HG03565 (cell line): ENCODE data around the gene GNMT.
"Not testable (repeated sequence)": the region's sequence is repeated elsewhere in the genome, so short reads cannot be mapped to it uniquely, and the experiment has no call there.

ENCODE experiments used
- ATAC-seq: cut with Tn5 transposase; IDR thresholded peaks from one replicate; pipeline ENCODE4 v1.9.1; 2021; ENCODE audit warnings: mild to moderate bottlenecking, moderate library complexity; ENCODE audit not compliant: unreplicated experiment

The GNMT gene

DNA sequence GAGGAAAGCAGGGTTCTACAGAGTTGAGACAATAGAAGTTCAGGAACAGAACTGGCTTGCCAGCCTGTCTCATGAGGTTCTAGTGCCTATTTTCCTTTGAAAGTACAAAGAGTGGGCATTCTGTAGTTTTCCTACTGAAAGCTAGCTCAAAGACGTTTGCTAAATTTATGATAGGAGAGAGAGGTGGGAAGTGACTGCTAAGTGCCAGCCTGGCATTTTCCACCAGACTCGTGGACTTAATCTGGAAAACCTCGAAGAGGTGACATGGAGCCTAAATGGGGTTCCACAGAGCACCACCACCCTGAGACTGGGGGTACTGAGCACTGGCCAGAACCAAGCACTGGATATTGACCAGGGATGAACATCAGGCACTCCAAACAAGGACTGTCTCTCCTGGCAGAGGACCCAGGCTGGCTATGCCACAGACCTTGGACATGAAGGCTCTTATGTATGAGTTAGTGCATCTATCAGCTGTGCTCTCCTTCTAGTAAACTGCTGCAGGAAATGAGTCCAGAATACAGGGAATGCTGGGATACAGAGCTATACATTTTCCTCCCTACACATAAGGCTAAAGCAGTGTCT lies 11.3 kb downstream of the GNMT start:
- ATAC-seq = no peak

DNA sequence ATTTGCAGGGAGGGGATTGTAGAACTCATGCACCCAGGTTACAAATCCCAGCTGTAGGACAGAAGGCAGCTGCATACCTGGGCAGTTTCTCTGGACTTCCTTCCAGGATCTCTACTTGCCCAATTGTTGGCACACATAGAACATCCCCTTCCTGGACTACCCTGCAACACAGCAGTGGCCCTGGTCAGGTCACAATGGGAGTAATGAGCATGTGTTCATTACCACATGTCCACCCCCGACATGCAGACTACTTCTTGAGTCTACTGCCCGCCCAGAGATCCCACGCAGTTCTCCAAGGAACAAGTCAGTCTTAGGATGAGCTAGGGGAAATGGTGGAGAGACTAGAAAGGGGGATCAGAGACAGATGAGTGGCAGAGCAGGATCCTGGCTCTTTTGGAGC lies 13.4 kb downstream of the GNMT start:
- no peak for ATAC-seq

DNA sequence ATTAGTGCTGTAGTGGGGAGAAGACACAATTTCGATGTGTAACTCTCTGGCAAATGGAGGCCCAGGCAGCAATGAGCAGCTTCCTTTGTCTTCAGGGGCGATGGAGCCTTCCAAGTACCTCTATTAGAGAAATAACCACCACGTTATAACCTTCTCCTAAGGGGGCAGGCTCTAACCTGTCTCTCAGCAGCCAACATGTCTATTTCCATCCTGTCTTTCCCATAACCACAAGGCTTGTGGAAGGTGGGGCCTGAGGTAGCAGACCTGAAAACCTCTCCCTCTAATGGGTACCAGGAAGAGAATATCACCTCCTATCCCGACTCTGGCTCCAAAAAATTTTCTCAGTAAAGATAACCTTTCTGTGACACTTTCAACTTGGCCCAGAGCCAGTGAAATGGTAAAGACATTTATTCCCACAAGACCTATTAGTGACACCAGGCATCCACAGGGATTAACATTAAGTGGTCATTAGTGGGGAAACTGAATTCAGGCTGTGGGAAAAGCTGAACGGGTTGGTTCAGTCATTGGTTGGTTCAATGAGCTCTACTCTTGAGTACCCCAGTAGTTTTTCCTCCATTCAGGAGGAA lies 14.5 kb downstream of the GNMT start:
- ATAC-seq = no peak

DNA sequence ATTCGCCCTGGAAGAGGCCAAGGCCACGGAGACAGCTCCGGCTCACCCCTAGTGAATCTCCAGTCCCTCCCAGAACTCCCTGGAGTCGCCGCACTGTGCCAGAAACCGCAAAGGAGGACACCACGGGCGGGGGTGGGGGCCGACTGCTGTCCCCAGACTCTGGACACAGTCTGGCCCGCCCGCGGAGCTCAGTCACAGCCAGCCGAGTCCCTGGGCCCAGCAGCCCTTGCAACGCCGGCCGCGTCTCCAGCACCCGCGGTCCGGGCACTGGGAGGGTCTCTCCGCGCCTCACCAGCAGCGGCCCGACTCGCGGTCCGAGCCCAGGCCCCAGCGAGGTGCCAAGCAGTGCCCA lies 17.9 kb downstream of the GNMT start:
- no peak for ATAC-seq

DNA sequence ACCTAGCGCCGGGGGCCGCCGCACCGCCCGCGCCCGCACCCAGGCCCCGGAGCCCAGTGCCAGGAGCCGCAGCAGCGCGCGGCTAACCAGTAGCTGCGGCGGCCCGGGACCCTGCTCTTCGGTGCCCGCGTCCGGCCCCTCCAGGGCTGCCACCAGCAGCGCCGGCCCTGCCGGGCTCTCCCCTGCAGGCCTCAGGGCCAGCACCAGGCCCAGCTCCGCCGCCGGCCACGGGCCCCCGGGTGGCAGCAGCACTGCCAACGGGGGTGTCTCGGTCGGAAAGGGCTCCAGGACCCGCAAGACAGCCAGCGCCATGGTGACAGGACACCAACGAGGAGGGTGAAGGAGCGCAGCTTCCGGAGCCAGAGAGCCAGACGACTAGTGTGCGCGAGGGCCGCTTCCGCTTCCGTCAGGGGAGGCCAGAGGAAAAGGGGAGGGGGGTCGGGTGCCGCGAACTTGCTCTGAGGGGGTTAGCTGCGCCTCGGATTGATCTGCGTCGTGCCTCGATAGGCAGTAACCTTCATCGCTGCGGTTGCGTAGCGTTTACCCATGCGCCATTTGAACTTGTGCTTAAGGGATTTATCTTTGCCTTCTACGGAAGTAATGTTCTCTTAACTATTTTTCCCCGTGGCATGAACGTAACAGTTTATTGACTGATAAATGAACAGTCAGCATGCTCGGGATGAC lies 18.4 kb downstream of the GNMT start, which contains the start of gene PEX6:
Gene PEX6 (minus strand): TSS at position 343 of the 684 bp plus-strand sequence. CDS start 31 bp downstream, at position 312.
- ATAC-seq = peak; percentile 80

DNA sequence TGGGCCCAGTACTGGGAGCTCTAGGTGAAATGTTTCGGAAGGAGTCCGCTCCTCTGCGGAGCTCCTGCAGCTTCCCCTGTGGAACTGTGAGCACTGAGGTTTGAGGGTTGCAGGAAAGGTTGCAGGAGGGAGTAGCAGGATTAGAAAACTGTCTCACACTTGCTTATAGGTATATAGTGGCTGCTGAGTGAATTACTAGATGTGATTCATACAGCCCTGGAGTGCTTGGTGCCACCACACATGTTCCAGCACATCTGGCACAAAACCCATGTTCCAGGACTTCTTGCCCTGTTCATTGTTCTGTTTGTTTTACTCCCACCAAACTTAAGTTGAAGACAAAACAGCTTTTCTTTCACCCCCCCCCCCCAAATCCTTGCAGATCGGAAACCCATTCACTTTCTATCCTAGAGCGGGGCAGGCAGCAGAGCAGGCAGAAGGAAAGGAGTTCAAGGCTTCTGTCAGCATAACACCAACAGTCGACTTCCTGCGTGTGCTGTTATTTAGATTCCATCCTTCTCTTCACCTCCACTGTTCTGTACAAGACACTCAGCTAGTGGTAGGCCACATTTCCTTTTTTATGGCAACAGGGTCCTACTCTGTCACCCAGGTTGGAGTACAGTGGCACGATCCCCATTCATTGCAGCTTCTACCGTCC lies 19.1 kb downstream of the GNMT start:
- ATAC-seq = no peak

DNA sequence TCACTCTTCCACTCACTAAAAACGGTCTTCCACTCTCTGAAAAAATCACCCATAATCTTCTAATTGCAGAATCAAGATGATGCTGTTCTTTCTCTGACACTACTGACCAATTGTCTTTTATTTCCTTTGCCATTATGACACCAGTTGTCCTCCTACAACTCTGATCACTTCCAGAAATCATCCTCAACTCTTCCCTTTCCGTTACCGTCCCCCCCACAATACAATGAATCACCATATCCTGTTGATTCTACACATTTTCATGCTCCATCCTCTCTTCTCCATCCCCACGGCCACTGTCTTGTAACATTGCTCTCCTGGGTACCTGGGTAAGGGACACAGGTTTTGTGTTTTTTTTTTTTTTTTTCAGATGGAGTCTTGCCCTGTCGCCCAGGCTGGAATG lies 21.3 kb downstream of the GNMT start:
- no peak for ATAC-seq

DNA sequence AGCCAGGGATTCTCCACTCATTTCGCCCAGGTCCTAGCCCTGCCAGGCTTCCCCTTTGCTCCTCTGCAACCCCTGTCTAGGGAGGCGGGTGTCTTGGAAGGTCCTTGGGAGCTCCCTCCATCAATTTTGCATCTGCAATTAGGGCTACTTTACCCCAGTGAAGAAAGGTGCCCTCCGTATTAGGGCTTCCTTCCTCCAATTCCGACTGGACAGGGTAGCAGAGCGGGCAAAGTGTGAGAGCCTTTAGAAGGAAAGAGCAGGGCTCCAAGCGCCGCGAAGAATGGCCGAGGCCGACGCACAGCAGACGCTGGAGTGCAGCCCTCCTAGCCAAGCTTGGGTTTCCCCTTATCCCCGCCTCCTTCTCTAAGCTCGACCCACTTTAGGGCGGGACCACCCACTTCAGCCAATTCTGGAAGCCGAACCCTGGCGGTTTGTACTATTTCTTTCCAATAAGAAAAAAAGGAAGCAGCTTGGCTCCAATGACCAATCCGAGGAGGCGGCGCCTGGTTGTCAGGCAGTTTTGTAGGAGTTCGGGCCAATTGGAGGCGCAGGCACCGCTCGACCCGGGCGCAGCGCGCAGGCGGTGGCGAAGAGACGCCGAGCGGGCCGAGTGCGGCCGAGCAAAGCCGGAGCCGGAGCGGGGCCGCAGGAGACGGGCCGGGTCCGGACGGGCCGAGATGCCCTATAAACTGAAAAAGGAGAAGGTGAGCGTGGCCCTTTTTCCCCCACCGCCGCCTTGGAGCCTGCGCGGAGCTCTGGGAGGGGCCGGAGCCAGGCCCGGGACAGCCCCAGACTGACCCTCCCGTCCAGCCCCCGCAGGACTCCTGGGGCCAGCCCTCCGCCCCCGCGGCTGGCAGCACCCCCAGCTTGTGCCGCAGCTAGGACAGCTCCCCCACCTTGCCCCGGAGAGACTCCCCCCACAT lies 23.7 kb downstream of the GNMT start, which contains the start of gene PPP2R5D:
Gene PPP2R5D (plus strand): TSS at position 570 of the 923 bp plus-strand sequence. CDS start 108 bp downstream, at position 678.
- peak; percentile 83 for ATAC-seq

DNA sequence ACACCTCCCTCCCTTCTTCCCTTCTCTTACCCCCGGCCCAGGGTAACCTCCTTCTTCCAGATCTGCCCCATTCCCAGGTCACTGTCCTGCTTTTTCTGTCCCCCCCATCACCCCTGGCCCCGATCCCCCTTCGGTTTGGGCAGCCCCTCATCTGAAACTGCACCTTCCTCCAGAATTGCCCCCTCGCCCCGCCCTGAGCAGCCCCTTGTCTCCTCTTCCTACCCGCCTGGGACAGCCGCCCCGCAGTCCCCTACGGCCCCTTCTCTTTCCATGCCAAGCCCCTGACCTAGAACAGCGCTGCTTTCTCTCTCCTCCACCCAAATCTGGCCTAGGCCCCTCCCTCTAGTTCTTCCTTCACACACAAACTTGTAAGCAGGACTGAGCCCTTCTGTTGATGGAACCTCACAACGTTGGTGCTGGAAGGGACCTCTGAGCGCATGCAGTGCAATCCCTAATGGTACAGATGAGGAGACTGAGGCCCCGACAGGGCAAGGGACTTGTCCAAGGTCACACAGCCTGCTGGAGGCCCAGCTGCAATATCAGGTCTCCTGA lies 24.4 kb downstream of the GNMT start:
- ATAC-seq = no peak

DNA sequence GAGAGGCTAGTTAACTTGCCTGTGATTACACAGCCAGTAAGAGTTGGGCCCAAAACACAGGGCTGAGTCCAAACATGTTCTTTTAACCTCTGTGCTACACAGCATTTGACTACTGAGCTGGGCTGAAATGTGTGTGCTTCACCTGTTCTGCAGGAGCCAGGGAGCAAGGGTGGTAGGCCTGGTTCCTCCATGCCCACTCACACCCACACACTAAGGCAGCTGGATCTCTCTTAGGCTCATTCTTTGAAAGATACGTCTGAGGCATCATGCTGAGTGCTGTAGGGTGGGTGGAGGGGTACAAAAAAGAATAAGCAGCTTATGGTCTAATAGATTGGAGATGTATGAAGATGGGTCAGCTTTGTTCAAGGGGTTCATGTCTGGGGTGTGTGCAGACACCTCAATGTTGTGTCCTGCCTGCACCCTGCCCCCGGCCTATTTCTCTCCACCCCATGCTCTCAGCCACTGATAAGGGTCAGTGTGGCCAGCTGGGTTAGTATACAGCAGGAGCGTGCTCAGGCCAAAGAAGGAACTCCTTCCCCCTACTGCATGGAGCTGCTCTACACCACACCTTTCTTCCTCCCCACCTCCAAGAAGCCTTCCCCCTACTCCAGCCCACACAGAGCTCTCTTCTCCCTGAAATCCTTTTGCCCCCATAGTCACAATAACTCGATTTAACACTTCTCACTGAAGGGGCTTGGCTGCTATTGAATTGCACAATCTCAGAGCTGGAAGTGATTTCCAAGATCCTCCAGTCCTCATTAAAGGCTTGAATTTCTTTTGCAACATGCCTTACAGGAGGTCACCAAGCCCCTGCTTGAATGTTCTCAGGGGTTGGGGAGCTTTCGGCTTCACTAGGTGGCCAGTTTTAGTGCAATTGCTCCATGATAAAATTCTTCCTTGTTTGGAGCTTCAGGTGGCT lies 27.2 kb downstream of the GNMT start:
- ATAC-seq = no peak

DNA sequence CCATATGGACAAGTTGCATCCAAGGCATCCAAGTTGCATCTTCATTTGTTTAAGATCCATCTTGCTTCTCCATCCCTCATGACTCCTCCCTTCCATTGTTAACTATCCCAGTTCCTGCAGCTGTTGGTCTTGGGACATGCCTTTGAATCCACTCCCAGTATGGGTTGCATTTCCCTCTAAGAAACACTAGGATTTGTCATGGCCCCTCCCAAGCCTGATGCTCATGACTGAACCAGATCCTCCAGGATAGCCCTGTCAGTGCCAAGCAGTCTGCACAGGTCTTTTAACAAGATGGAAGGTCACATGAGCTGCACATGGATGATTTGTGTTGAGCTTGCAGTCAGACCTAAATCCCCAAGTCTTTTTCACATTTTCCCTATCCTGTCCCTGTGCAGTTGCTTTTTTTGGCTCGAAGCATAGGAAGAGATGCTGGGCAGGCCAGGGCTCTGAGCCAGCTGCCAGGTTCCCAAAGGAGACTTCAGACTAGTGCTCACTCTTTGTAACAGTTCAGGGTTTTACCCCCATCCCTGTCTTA lies 28.0 kb downstream of the GNMT start:
- no peak for ATAC-seq

DNA sequence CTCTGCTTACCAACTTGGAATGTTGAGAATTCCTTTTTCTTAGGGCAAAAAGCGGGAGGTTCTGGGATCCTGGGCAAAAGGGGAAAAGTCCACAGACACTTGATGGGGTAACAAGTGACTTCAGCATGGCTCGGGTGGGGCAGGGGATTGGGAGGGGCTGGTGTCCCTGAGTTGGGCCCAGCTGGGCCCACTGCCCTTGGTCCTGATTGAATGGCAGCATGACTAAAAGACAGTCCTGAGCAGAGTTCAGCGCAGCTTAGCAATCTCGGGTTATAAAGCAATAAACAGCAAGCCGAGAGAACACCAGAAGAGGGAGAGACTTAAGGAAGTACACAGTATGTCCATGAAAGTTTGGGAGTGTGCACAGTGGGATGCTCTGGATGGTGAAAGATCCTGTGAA lies 29.4 kb downstream of the GNMT start:
- no peak for ATAC-seq

DNA sequence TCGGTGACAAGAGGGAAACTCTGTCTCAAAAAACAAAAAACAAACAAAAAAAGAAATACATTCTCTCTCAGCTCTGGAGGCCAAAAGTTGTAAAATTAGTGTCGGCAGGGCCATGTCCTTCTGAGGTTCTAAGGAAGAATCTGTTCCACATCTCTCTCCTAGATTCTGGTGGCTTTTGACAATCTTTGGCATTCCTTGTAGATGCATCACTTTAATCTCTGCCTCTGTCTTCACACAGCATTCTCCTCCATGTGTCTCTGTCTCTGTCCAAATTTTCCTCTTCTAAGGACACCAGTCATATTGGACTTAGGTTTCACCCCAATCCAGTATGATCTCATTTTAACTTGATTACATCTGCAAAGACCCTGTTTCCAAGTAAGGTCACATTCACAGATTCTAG lies 32.9 kb downstream of the GNMT start:
- no peak for ATAC-seq

DNA sequence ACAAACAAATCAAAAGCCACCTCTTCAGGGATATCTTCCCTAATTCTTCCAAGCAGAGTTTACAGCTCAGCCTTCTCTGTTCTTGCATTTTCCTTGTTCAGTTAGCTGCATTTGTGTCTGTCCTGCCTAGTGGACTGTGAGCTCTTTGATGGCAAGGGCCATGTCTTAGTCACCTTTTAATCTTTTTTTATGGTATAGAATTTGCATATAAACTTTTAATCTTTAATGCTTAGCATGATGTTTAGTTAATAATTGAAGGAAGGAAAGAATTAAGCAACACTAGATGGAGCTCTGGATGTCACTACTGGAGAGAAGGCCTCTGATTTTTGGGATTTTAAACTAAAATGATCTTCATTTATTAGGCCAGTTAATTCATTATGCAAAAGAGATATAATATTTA lies 36.0 kb downstream of the GNMT start:
- ATAC-seq = no peak

DNA sequence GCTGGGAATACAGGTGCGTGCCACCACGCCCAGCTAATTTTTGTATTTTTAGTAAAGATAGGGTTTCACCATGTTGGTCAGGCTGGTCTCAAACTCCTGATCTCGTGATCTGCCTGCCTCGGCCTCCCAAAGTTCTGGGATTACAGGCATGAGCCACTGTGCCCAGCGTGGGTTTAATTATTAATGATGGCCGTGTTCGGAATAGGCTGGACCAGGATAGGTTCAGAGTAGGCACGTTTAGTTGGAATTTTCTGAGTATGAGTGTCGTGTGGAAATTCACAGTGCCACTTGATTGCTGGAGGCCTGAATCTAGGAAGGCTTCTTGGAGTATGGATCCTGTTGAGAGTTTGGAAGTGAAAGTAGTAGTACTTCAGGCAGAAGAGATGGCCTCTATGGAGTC lies 37.7 kb downstream of the GNMT start:
- ATAC-seq = not testable (repeated sequence)

DNA sequence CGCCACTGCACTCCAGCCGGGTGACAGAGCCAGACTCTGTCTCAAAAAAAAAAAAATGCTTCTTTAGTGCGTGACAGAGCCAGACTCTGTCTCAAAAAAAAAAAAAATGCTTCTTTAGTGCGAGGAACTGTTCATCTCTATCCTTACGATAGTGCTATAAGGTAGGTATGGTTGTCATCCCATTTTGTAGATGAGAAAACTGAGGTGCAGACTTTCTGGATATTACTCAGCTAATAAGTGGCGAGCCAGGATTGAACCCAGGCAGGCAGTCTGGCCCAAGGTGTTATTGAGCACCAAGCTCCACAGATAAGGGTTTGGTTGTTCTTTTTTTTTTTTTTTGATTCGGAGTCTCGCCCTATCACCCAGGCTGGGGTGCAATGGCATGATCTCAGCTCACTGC lies 41.3 kb downstream of the GNMT start:
- ATAC-seq = no peak

DNA sequence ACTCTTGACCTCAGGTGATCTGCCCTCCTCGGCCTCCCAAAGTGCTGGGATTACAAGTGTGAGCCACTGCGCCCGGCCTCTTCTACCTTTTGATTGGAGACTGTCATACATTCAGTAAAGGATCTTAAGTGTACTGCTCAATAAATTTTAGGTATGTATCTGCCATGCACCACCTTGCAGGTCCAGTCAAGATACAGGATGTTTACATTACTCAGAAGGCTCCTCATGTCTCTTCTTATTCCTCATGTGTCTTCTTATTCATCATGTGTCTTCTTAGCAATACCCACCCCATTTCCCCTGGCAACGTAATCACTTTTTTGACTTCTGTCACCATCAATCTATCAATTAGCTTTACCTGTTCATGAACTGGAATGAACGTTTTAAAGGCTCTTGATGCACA lies 45.3 kb downstream of the GNMT start:
- no peak for ATAC-seq

DNA sequence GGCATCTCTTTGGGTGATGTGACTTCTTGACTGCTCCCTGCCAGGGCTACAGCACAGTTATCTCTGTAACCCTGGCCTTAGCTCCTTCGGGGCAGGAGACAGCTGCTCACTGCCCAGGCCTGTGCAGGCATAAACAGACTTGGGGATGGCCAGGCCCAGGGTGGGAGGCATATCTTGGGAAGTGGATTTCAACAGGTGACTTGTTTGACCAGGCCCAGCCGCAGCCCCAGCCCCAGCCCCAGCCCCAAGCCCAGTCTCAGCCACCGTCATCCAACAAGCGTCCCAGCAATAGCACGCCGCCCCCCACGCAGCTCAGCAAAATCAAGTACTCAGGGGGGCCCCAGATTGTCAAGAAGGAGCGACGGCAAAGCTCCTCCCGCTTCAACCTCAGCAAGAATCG lies 45.7 kb downstream of the GNMT start:
- no peak for ATAC-seq

DNA sequence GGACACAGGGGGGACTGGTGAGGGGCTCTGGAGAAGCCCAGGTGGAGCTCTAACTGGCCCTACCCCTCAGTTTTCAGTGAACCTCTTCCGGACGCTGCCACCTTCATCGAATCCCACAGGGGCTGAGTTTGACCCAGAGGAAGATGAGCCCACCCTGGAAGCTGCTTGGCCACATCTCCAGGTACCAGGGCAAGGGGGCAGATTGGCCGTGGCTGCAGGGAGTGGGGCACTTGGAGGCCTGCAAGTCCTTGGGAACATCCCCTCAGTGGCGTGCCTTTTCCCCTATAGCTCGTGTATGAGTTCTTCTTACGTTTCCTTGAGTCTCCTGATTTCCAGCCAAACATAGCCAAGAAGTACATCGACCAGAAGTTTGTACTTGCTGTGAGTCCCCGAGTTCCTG lies 46.6 kb downstream of the GNMT start:
- no peak for ATAC-seq
